GM12801 (cell line): ENCODE measurements around the gene NPLOC4.

Source experiments
- CTCF ChIP-seq: IDR thresholded peaks from one replicate; pipeline ENCODE4 v1.5.1; 2011; ENCODE audit warnings: control low read depth; ENCODE audit not compliant: insufficient read length; ENCODE audit errors: extremely low read depth

Gene NPLOC4

GRCh38 chr17:81640011-81640410, 3.1 kb upstream of the NPLOC4 start:
- no peak for TF ChIP-seq CTCF

GRCh38 chr17:81638683-81639082, 1.8 kb upstream of the NPLOC4 start:
- no peak for TF ChIP-seq CTCF

- TF ChIP-seq CTCF, result no peak
Measured at GRCh38 chr17:81635973-81636504, 873 bp downstream of the NPLOC4 start.

GRCh38 chr17:81635431-81635830, 1.5 kb downstream of the NPLOC4 start:
- TF ChIP-seq CTCF, result no peak

- TF ChIP-seq CTCF, result no peak
Measured at GRCh38 chr17:81631482-81631881, 5.4 kb downstream of the NPLOC4 start.

- TF ChIP-seq CTCF, result no peak
Measured at GRCh38 chr17:81630274-81630673, 6.6 kb downstream of the NPLOC4 start.

GRCh38 chr17:81621494-81622130, 15.3 kb downstream of the NPLOC4 start:
- TF ChIP-seq CTCF, result no peak
